SK-N-SH (cell line): ENCODE results near the gene MGRN1. TPM values are rescaled to one million over a fixed set of nuclear protein-coding genes. Genes with fewer than 3 reads are reported as not detected.

Experiments used
- CTCF ChIA-PET: fragments of 300-600, 350-600 bp; formaldehyde crosslinking; extraction: SDS; loops from one replicate; lab custom pipeline; 2021; lab: Yijun Ruan, JAX
- POLR2A ChIA-PET: fragments of 350-600 bp; sonication (Branson Sonifier 250); formaldehyde crosslinking; extraction: SDS; loops from one replicate; lab custom pipeline; 2020; ENCODE audit warnings: antibody characterized with exemption, inconsistent platforms; lab: Yijun Ruan, JAX
- DNase-seq: peaks from one replicate; pipeline ENCODE4 v3.0.0; 2012
- H2AFZ ChIP-seq: fragments of 200-600 bp; sonication (generic); 2 replicates; pipeline ENCODE4 v1.8.1; 2016; ENCODE audit warnings: antibody characterized with exemption, mild to moderate bottlenecking, low read depth
- H3F3A ChIP-seq: fragments of 200-600 bp; sonication (generic); replicated peaks from 2 replicates; pipeline ENCODE3; 2016; ENCODE audit warnings: antibody characterized with exemption, mild to moderate bottlenecking; ENCODE audit not compliant: insufficient read depth
- H3K27ac ChIP-seq, 2 experiments: fragments of 200-500 bp in 1 of 2; fragments of 200-600 bp in 1 of 2; sonication (Bioruptor generic) in 1 of 2; sonication (generic), shearing (Covaris generic) in 1 of 2; 2 replicates each; pipeline versions ENCODE4 v1.5.1 to v1.6.1; 2014 to 2016; ENCODE audit warnings: low read depth in 2 of 2, inconsistent platforms in 1 of 2, low read length in 1 of 2, mild to moderate bottlenecking in 1 of 2, mixed read lengths in 1 of 2
- H3K27me3 ChIP-seq: fragments of 200-600 bp; sonication (generic), shearing (Covaris generic); 2 replicates; pipeline ENCODE4 v1.6.1; 2016; ENCODE audit warnings: mixed run types; ENCODE audit not compliant: insufficient read depth
- H3K36me3 ChIP-seq, 2 experiments: fragments of 200-500 bp in 1 of 2; fragments of 200-600 bp in 1 of 2; sonication (Bioruptor generic) in 1 of 2; sonication (generic) in 1 of 2; replicated peaks in 1 of 2; 2 replicates each; pipeline versions ENCODE3 to v1.5.1; 2014 to 2016; ENCODE audit warnings: low read length in 1 of 2, mild to moderate bottlenecking in 1 of 2; ENCODE audit not compliant: insufficient read depth in 2 of 2, control insufficient read depth in 1 of 2
- H3K4me1 ChIP-seq, 2 experiments: fragments of 200-500 bp in 1 of 2; fragments of 200-600 bp in 1 of 2; sonication (Bioruptor generic) in 1 of 2; sonication (generic), shearing (Covaris generic) in 1 of 2; 2 replicates each; pipeline versions ENCODE4 v1.5.1 to v1.6.1; 2014 to 2016; ENCODE audit warnings: low read depth in 1 of 2, low read length in 1 of 2, mixed run types in 1 of 2; ENCODE audit not compliant: insufficient read depth in 2 of 2, control insufficient read depth in 1 of 2
- H3K4me2 ChIP-seq: fragments of 200-600 bp; sonication (generic), shearing (Covaris generic); 2 replicates; pipeline ENCODE4 v1.6.1; 2017; ENCODE audit warnings: mixed run types
- H3K4me3 ChIP-seq, 2 experiments: fragments of 200-500 bp in 1 of 2; fragments of 200-600 bp in 1 of 2; sonication (Bioruptor generic) in 1 of 2; sonication (generic), shearing (Covaris generic) in 1 of 2; 2 replicates each; pipeline versions ENCODE4 v1.5.1 to v1.8.1; 2014 to 2016; ENCODE audit warnings: low read depth in 2 of 2, inconsistent platforms in 1 of 2, low read length in 1 of 2, mild to moderate bottlenecking in 1 of 2, mixed read lengths in 1 of 2, moderate library complexity in 1 of 2
- H3K79me2 ChIP-seq: fragments of 200-600 bp; sonication (generic); 2 replicates; pipeline ENCODE4 v1.8.1; 2017; ENCODE audit warnings: mild to moderate bottlenecking; ENCODE audit not compliant: insufficient read depth
- H3K9ac ChIP-seq: fragments of 200-600 bp; sonication (generic); 2 replicates; pipeline ENCODE4 v1.6.1; 2017; ENCODE audit warnings: mixed run types
- H3K9me2 ChIP-seq: fragments of 200-600 bp; sonication (generic); 2 replicates; pipeline ENCODE4 v1.6.1; 2017; ENCODE audit warnings: mixed run types
- H3K9me3 ChIP-seq: fragments of 200-600 bp; sonication (generic); 2 replicates; pipeline ENCODE4 v1.6.1; 2017; ENCODE audit warnings: mixed run types, mild to moderate bottlenecking, moderate library complexity
- H4K20me1 ChIP-seq: fragments of 200-600 bp; sonication (generic); 2 replicates; pipeline ENCODE4 v1.6.1; 2017; ENCODE audit warnings: mild to moderate bottlenecking, mixed run types; ENCODE audit not compliant: insufficient read depth
- CHD2 ChIP-seq: fragments of 150-350 bp; IDR thresholded peaks from 2 replicates; pipeline ENCODE4 v1.6.1; 2018; ENCODE audit warnings: low read length; ENCODE audit not compliant: partially characterized antibody
- ELF1 ChIP-seq: IDR thresholded peaks from 2 replicates; pipeline ENCODE4 v1.4.0; 2012
- FOSL2 ChIP-seq: IDR thresholded peaks from 2 replicates; pipeline ENCODE4 v1.4.0; 2012; ENCODE audit warnings: low read depth, mild to moderate bottlenecking, moderate library complexity, borderline replicate concordance
- FOXJ3 ChIP-seq: sonication (generic); formaldehyde crosslinking; IDR thresholded peaks from 2 replicates; pipeline ENCODE4 v1.5.1; 2020; ENCODE audit warnings: mild to moderate bottlenecking, missing genetic modification reagents
- MAX ChIP-seq: IDR thresholded peaks from 2 replicates; pipeline ENCODE4 v1.4.0; 2012; ENCODE audit warnings: low read depth
- RCOR1 ChIP-seq: fragments of 150-350 bp; IDR thresholded peaks from 2 replicates; pipeline ENCODE4 v1.6.1; 2017; ENCODE audit warnings: antibody characterized with exemption, low read length
- REST ChIP-seq: IDR thresholded peaks from 2 replicates; pipeline ENCODE4 v1.6.1; 2012; ENCODE audit warnings: mild to moderate bottlenecking, low read depth, low read length, moderate library complexity
- RFX5 ChIP-seq: IDR thresholded peaks from 2 replicates; pipeline ENCODE4 v1.6.1; 2012; ENCODE audit warnings: mild to moderate bottlenecking, improper control_type of control experiment, low read length
- SMC3 ChIP-seq: IDR thresholded peaks from 2 replicates; pipeline ENCODE4 v1.6.1; 2012; ENCODE audit warnings: low read depth, low read length, improper control_type of control experiment
- TEAD4 ChIP-seq: IDR thresholded peaks from 2 replicates; pipeline ENCODE4 v1.4.0; 2012; ENCODE audit warnings: mild to moderate bottlenecking, borderline replicate concordance; ENCODE audit not compliant: insufficient read depth
- YY1 ChIP-seq: IDR thresholded peaks from 2 replicates; pipeline ENCODE4 v1.4.0; 2012; ENCODE audit warnings: low read depth, mild to moderate bottlenecking
- ZBTB33 ChIP-seq: IDR thresholded peaks from 2 replicates; pipeline ENCODE4 v1.4.0; 2012; ENCODE audit warnings: low read depth, borderline replicate concordance
- WGBS: methylation state at CpG from one replicate; pipeline ENCODE4 v1.1.6; 2017; ENCODE audit warnings: low lambda C conversion rate; 5-methylcytosine and 5-hydroxymethylcytosine counted together
- polyA plus RNA-seq, 3 experiments: library from polyadenylated mRNA; depleted of rRNA; stranded (reverse); fragments of >200 nt; gene quantifications; 2 replicates each; pipeline ENCODE4 v1.2.3, GENCODE V29; 2012
- TF ChIP-seq, protein P1 (sequence below): fragments of 200-600 bp; sonication (generic); IDR thresholded peaks from 2 replicates; pipeline ENCODE4 v1.6.1; 2017; ENCODE audit warnings: antibody characterized with exemption, mild to moderate bottlenecking, moderate library complexity

Gene MGRN1
- polyA plus RNA-seq, 1 of the 3 experiments (the other 2 are of a cell fraction) = 13.3 TPM

GRCh38 chr16:4673387-4674046, 48.9 kb downstream of the MGRN1 start:
- POLR2A ChIA-PET = no interaction called here

More at GRCh38 chr16:4673387-4674046, 48.9 kb downstream of the MGRN1 start:
- Histone ChIP-seq H3K4me2 (no peak overlapping the region), H2AFZ (no peak overlapping the region), H4K20me1 (0 out of 2 replicates have a peak, but pooled peaks cover 2% of the 10 kb centered on the region), H3K36me3 (peaks cover 16% of the 10 kb centered on the region in 2 experiments), H3F3A (no peaks in the 10 kb centered on the region), H3K4me1 (no peaks in the 10 kb centered on the region; a peak in 1 of 4 replicates), H3K79me2 (no peaks in the 10 kb centered on the region), H3K9ac (no peak overlapping the region), H3K9me3 (no peaks in the 10 kb centered on the region), H3K27me3 (no peaks in the 10 kb centered on the region), H3K9me2 (no peaks in the 10 kb centered on the region), H3K4me3 (no peak overlapping the region), H3K27ac (no peak overlapping the region)
- DNase-seq = no peak
- no peak for TF ChIP-seq RCOR1
- TF ChIP-seq TEAD4 = no peak
- TF ChIP-seq, protein P1, sequence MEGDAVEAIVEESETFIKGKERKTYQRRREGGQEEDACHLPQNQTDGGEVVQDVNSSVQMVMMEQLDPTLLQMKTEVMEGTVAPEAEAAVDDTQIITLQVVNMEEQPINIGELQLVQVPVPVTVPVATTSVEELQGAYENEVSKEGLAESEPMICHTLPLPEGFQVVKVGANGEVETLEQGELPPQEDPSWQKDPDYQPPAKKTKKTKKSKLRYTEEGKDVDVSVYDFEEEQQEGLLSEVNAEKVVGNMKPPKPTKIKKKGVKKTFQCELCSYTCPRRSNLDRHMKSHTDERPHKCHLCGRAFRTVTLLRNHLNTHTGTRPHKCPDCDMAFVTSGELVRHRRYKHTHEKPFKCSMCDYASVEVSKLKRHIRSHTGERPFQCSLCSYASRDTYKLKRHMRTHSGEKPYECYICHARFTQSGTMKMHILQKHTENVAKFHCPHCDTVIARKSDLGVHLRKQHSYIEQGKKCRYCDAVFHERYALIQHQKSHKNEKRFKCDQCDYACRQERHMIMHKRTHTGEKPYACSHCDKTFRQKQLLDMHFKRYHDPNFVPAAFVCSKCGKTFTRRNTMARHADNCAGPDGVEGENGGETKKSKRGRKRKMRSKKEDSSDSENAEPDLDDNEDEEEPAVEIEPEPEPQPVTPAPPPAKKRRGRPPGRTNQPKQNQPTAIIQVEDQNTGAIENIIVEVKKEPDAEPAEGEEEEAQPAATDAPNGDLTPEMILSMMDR = no peak
- TF ChIP-seq ELF1 = no peak
- no peak for TF ChIP-seq SMC3
- no peak for TF ChIP-seq FOSL2
- TF ChIP-seq CHD2 = no peak
- TF ChIP-seq RFX5 = no peak
- TF ChIP-seq MAX = no peak
- no peak for TF ChIP-seq ZBTB33
- TF ChIP-seq FOXJ3 (CRISPR knock-in tag) = no peak
- no peak for TF ChIP-seq YY1
- no peak for TF ChIP-seq REST
- CTCF ChIA-PET = no interaction called here
- WGBS = 96% methylated on average over 23 of the region's 33 CpGs
